Neutrophil (primary cell): Measurements from ENCODE around the gene ELMO1.

ENCODE experiments used
- H3K27ac ChIP-seq: fragments of 200-600 bp; sonication (generic); 2 replicates; pipeline ENCODE4 v1.5.1; 2016; ENCODE audit warnings: mild to moderate bottlenecking, moderate library complexity
- H3K27me3 ChIP-seq: fragments of 200-600 bp; sonication (generic); 2 replicates; pipeline ENCODE4 v1.6.0; 2016; ENCODE audit warnings: mild to moderate bottlenecking
- H3K36me3 ChIP-seq: fragments of 200-600 bp; sonication (generic); 2 replicates; pipeline ENCODE4 v1.5.1; 2017
- H3K4me1 ChIP-seq, 2 experiments: fragments of 200-600 bp in 1 of 2; sonication (generic) in 1 of 2; 1 replicate in 1 of 2; 2 replicates in 1 of 2; pipeline versions ENCODE4 v1.5.1 to v1.6.1; 2013 to 2016; ENCODE audit warnings: low read depth in 1 of 2, low read length in 1 of 2, mild to moderate bottlenecking in 1 of 2, moderate library complexity in 1 of 2; ENCODE audit not compliant: control insufficient read depth in 1 of 2, insufficient read depth in 1 of 2
- H3K4me3 ChIP-seq, 2 experiments: fragments of 200-600 bp in 1 of 2; sonication (generic) in 1 of 2; 1 replicate in 1 of 2; 2 replicates in 1 of 2; pipeline ENCODE4 v1.5.1; 2013 to 2016; ENCODE audit warnings: low read depth in 1 of 2, low read length in 1 of 2, mild to moderate bottlenecking in 1 of 2, moderate library complexity in 1 of 2
- H3K9me3 ChIP-seq: fragments of 200-600 bp; sonication (generic); 2 replicates; pipeline ENCODE4 v1.5.1; 2016
- TF ChIP-seq, protein P1 (sequence below): fragments of 200-600 bp; sonication (generic); IDR thresholded peaks from 2 replicates; pipeline ENCODE4 v1.5.1; 2016; ENCODE audit warnings: antibody characterized with exemption

ELMO1 gene

DNA sequence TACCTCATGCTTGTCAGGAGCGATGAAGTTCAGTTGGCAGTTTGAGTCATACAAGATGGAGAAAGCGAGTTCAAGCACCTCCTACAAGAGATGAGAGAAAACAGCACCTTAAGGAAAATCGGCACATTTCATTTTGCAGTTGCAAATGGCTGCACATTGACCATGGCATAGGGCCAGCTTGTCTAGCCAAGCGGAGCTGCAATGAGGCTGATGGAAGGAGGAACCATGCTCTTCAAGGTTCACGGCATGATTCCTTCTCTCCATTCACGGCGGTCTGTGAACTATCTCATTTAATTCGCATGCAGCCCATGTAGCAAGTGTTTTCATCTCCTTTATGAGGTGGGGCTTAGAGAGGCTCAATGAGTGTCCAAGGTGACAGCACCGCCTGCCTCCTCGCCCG is 587.0 kb downstream of the ELMO1 start:
- TF ChIP-seq, protein P1, sequence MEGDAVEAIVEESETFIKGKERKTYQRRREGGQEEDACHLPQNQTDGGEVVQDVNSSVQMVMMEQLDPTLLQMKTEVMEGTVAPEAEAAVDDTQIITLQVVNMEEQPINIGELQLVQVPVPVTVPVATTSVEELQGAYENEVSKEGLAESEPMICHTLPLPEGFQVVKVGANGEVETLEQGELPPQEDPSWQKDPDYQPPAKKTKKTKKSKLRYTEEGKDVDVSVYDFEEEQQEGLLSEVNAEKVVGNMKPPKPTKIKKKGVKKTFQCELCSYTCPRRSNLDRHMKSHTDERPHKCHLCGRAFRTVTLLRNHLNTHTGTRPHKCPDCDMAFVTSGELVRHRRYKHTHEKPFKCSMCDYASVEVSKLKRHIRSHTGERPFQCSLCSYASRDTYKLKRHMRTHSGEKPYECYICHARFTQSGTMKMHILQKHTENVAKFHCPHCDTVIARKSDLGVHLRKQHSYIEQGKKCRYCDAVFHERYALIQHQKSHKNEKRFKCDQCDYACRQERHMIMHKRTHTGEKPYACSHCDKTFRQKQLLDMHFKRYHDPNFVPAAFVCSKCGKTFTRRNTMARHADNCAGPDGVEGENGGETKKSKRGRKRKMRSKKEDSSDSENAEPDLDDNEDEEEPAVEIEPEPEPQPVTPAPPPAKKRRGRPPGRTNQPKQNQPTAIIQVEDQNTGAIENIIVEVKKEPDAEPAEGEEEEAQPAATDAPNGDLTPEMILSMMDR = no peak
- H3K4me3 ChIP-seq = no peak overlapping the region
- H3K4me1 ChIP-seq = no peaks in the 10 kb centered on the region
- peaks cover 87% of the 10 kb centered on the region for H3K36me3 ChIP-seq
- no peak overlapping the region for H3K27ac ChIP-seq
- H3K27me3 ChIP-seq = no peaks in the 10 kb centered on the region
- no peaks in the 10 kb centered on the region for H3K9me3 ChIP-seq

DNA sequence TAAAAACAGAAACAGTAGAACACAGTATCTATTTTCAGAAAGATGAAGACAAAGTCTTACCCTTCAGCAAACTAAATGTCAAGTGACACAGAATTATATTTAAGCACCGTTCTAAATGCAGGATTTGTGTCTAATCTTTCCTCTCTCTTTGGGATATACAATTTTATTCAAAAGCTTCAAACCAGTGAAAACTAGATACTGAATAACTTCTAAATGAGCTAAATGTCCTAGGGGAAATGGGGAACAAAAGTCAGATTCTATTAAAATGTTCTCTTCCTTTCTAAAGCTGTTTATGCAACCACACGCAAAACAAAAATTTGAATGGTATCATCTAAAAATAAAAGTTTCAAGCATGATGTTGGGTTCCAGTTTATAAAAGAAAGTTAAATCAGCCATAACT is 588.0 kb downstream of the ELMO1 start:
- H3K4me3 ChIP-seq = no peak overlapping the region
- H3K27ac ChIP-seq = no peak overlapping the region
- H3K36me3 ChIP-seq = peaks cover 83% of the 10 kb centered on the region
- H3K27me3 ChIP-seq = no peaks in the 10 kb centered on the region
- TF ChIP-seq, protein P1 = no peak
- no peaks in the 10 kb centered on the region for H3K9me3 ChIP-seq
- H3K4me1 ChIP-seq = no peaks in the 10 kb centered on the region

DNA sequence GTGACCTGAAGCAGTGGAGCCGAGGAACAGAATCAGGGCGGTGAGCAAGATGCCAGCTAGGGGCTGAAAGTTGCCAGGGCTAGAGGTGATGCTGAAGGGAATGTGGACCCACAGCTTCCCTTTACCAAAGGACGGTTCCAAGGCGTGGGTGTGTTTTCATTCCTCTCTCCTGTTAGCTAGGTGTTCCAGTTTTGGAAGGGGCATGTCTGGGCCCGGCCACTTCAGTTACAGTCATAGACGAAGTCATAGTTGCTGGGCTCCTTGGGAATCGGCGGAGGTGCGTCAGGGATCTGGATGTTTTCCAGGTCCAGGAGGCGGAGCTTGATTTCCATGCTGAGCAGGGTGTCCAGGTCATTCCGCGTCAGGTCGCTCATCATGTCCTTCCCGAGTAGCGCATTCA is 593.3 kb downstream of the ELMO1 start:
- H3K4me3 ChIP-seq = no peak overlapping the region
- peaks cover 63% of the 10 kb centered on the region for H3K36me3 ChIP-seq
- TF ChIP-seq, protein P1 = no peak
- no peaks in the 10 kb centered on the region for H3K27me3 ChIP-seq
- H3K27ac ChIP-seq = no peak overlapping the region
- no peaks in the 10 kb centered on the region for H3K9me3 ChIP-seq
- H3K4me1 ChIP-seq = no peaks in the 10 kb centered on the region

DNA sequence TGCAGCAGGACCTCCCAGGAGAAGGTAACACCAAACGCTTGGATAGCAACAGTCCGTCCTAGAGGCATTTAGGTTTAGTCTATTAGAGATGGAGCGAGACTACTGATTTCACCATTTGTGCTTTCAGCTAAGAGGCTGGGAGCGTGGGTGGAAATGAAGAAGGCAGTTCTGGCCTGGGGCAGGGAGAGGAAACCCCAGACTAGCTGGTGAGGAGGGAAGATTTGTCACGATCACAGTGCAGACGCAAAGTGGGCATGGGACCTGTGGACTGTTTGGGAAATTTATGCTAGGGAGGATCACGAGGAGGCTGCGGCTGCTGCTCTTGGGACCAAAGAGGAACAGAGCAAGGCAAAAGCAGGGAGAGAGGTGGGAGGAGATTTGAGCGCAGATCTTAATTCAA is 594.0 kb downstream of the ELMO1 start:
- H3K27ac ChIP-seq = no peak overlapping the region

DNA sequence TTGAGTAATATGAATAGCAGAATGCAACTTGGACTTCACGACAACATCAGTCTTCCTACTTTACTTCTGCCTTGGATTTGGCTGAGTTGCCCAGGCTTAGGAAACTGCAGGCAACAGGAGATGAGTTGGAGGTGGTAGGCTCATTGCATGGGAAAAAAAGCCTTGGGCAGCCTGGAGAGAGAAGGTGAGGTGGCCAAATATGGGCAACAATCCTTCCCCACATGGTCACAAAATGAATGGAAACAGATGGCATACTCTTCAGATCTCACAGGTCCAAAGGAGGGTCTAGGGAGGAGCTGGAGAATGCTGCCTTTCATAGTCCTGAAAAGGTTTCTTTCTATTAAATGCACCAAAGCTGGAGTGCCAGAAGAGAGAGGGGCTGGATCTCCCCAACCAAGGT is 595.7 kb downstream of the ELMO1 start:
- TF ChIP-seq, protein P1 = no peak
- no peak overlapping the region for H3K27ac ChIP-seq
- no peaks in the 10 kb centered on the region for H3K9me3 ChIP-seq
- no peaks in the 10 kb centered on the region for H3K27me3 ChIP-seq
- peaks cover 44% of the 10 kb centered on the region for H3K36me3 ChIP-seq
- no peak overlapping the region for H3K4me3 ChIP-seq
- H3K4me1 ChIP-seq = no peaks in the 10 kb centered on the region

More for the DNA sequence above, 594.0 kb downstream of the ELMO1 start:
- Histone ChIP-seq H3K36me3 (peaks cover 57% of the 10 kb centered on the region), H3K9me3 (no peaks in the 10 kb centered on the region), H3K4me1 (no peaks in the 10 kb centered on the region), H3K4me3 (no peak overlapping the region), H3K27me3 (no peaks in the 10 kb centered on the region)
- TF ChIP-seq, protein P1 = no peak

DNA sequence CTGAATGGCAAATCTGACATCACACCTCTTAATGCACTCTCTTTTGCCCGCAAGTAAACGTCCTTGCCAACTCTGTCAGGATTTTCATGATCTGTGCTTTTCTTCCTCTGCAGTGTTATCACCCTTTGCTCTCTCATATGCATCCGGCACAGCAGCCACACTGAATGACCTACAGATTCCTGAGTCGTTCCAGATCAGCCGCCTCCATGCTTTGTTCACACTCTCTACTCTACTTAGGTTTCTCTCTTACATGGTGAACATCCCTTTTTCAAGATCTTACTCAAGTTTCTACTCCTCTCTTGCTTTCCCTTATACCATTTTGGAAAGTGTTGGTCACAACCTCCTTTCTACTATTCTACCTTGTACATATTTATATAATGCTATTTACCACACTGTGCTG is 596.6 kb downstream of the ELMO1 start:
- Histone ChIP-seq H3K36me3 (peaks cover 40% of the 10 kb centered on the region), H3K27me3 (no peaks in the 10 kb centered on the region), H3K9me3 (no peaks in the 10 kb centered on the region), H3K4me1 (no peaks in the 10 kb centered on the region), H3K27ac (no peak overlapping the region), H3K4me3 (no peak overlapping the region)
- TF ChIP-seq, protein P1 = no peak
